Mammary epithelial cell (primary cell): ENCODE data around the gene PARP3.

Experiments used
- EZH2 ChIP-seq: IDR thresholded peaks from 2 replicates; pipeline ENCODE4 v1.6.1; 2012; ENCODE audit warnings: low read length, inconsistent platforms, borderline replicate concordance
- TF ChIP-seq, protein P1 (sequence below), 2 donors: IDR thresholded peaks in 1 of 2; conservative IDR thresholded peaks in 1 of 2; 2 replicates each; pipeline ENCODE4 v1.5.1; 2011 to 2012; ENCODE audit warnings: inconsistent platforms in 2 of 2, low read length in 2 of 2, mild to moderate bottlenecking in 2 of 2, control low read depth in 1 of 2, low read depth in 1 of 2; ENCODE audit not compliant: insufficient read depth in 1 of 2; ENCODE audit errors: extremely low read depth in 1 of 2

DNA sequence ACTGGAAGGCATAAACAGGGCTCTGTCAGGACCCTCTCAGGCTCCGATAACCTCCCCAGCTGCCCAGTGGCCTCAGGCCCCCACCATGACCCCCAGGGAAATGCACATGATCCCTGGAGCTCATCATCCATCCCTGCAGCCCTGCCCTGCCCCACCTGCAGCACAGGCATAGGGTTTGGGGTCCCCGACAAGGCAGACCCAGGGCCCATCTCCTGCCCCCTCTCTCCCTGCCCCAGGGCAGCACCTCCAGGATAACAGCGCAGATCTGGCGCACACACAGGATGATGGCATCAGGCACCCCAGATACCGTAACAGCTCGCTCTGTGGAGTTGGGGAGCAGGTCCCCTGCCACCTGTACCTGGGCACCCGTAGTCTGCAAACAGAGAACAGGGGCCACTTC lies 17.5 kb downstream of the PARP3 start:
- TF ChIP-seq, protein P1, sequence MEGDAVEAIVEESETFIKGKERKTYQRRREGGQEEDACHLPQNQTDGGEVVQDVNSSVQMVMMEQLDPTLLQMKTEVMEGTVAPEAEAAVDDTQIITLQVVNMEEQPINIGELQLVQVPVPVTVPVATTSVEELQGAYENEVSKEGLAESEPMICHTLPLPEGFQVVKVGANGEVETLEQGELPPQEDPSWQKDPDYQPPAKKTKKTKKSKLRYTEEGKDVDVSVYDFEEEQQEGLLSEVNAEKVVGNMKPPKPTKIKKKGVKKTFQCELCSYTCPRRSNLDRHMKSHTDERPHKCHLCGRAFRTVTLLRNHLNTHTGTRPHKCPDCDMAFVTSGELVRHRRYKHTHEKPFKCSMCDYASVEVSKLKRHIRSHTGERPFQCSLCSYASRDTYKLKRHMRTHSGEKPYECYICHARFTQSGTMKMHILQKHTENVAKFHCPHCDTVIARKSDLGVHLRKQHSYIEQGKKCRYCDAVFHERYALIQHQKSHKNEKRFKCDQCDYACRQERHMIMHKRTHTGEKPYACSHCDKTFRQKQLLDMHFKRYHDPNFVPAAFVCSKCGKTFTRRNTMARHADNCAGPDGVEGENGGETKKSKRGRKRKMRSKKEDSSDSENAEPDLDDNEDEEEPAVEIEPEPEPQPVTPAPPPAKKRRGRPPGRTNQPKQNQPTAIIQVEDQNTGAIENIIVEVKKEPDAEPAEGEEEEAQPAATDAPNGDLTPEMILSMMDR (conservative IDR thresholded peaks at IDR 0.05 in 1 of 2, IDR thresholded peaks at IDR 0.05 in 1 of 2; ENCODE audit: extremely low read depth in 1 of 2, insufficient read depth in 1 of 2, low read depth in 1 of 2, low read length in 2 of 2) = no peak
- TF ChIP-seq EZH2 = no peak
